ENCODE data around the gene POMGNT1.

DNA sequence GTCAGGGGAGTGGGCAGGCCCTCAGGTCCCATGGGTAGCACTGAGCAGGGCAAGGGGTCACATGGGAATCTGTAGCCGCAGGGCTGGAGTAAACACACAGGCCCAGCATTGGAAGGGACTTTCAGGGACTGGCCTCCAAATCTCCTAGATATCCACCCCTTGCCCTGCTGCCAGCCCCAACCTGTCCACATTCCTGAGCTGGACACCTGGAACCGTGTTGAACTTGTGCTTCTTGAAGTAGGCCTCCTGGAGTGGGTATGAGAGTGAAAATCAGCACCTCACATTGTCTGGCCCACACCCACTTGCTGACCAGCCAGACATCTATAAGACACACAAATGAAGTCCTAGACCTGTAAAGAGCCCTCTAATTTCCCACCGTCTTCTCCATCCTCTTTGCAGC is 7.7 kb downstream of the POMGNT1 start:
- TF ChIP-seq, protein P1, sequence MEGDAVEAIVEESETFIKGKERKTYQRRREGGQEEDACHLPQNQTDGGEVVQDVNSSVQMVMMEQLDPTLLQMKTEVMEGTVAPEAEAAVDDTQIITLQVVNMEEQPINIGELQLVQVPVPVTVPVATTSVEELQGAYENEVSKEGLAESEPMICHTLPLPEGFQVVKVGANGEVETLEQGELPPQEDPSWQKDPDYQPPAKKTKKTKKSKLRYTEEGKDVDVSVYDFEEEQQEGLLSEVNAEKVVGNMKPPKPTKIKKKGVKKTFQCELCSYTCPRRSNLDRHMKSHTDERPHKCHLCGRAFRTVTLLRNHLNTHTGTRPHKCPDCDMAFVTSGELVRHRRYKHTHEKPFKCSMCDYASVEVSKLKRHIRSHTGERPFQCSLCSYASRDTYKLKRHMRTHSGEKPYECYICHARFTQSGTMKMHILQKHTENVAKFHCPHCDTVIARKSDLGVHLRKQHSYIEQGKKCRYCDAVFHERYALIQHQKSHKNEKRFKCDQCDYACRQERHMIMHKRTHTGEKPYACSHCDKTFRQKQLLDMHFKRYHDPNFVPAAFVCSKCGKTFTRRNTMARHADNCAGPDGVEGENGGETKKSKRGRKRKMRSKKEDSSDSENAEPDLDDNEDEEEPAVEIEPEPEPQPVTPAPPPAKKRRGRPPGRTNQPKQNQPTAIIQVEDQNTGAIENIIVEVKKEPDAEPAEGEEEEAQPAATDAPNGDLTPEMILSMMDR (conservative IDR thresholded peaks at IDR 0.05 in 1 of 2, IDR thresholded peaks at IDR 0.05 in 1 of 2; ENCODE audit: extremely low read depth in 1 of 2, insufficient read depth in 1 of 2, low read depth in 1 of 2, low read length in 2 of 2), result no peak
- no peak for TF ChIP-seq EZH2 (IDR thresholded peaks at IDR 0.05; ENCODE audit: borderline replicate concordance, low read length)
